A673 (cell line): ENCODE data around the gene NAV2.

Experiments
- CTCF ChIP-seq: fragments of 300-800, 200-600 bp; sonication (generic); conservative IDR thresholded peaks from 2 replicates; pipeline ENCODE4 v1.5.1; 2017; ENCODE audit warnings: low read depth, mild to moderate bottlenecking, antibody characterized with exemption, low read length, moderate library complexity, mixed read lengths
- EZH2 ChIP-seq: fragments of 200-600 bp; sonication (generic); IDR thresholded peaks from 2 replicates; pipeline ENCODE4 v1.6.1; 2017; ENCODE audit warnings: borderline replicate concordance, low read depth, mild to moderate bottlenecking, mixed read lengths, antibody characterized with exemption, low read length; ENCODE audit not compliant: poor library complexity, severe bottlenecking

GRCh38 chr11:19907839-19908238 is 195.2 kb downstream of the NAV2 start:
- TF ChIP-seq EZH2 (no peak), CTCF (no peak)
